ENCODE data around the gene SMIM38.
A peak's percentile ranks its signal among the peaks of the same experiment; 100 is the strongest.

GRCh38 chr11:69157156-69157821 lies 1.6 kb downstream of the SMIM38 start:
- TF ChIP-seq CTCF (IDR thresholded peaks at IDR 0.05) (no peak), POLR2A (IDR thresholded peaks at IDR 0.05) (peak in 2 of 3 donors; percentile 11 to 49)

Measured in body of pancreas (tissue), 4 donors.